ENCODE measurements around the gene KIR2DL1.
"Not testable (repeated sequence)": the region's sequence is repeated elsewhere in the genome, so short reads cannot be mapped to it uniquely, and the experiment has no call there.

Gene KIR2DL1

GRCh38 chr19:54806516-54806838, 36.9 kb downstream of the KIR2DL1 start:
- TF ChIP-seq CTCF (IDR thresholded peaks at IDR 0.05; ENCODE audit: low read length), result no peak
- Histone ChIP-seq H3K9me3 (replicated peaks; ENCODE audit: insufficient read depth, low read length) (no peaks in the 10 kb centered on the region), H3K27ac (ENCODE audit: low read length) (no peak overlapping the region), H3K79me2 (ENCODE audit: low read length) (no peaks in the 10 kb centered on the region), H2AFZ (ENCODE audit: low read length) (no peak overlapping the region), H3K4me1 (ENCODE audit: low read length) (no peaks in the 10 kb centered on the region), H3K27me3 (replicated peaks; ENCODE audit: insufficient read depth, low read length) (no peaks in the 10 kb centered on the region; the same call in 1 of the 2 replicates), H4K20me1 (ENCODE audit: insufficient read depth, low read length) (no peaks in the 10 kb centered on the region), H3F3A (ENCODE audit: insufficient read depth, low read length) (no peaks in the 10 kb centered on the region), H3K4me3 (ENCODE audit: low read length) (no peak overlapping the region), H3K4me2 (ENCODE audit: low read depth, low read length) (no peak overlapping the region), H3K9me2 (replicated peaks; ENCODE audit: insufficient read depth, low read length) (no peaks in the 10 kb centered on the region), H3K36me3 (replicated peaks; ENCODE audit: insufficient read depth, low read length) (no peaks in the 10 kb centered on the region), H3K9ac (ENCODE audit: low read length) (no peak overlapping the region)
- no peak for DNase-seq

GRCh38 chr19:54814571-54814970, 45.0 kb downstream of the KIR2DL1 start:
- H3K27ac ChIP-seq (ENCODE audit: low read length); H3K9me2 ChIP-seq (replicated peaks; ENCODE audit: insufficient read depth, low read length); H2AFZ ChIP-seq (ENCODE audit: low read length); H3K9ac ChIP-seq (ENCODE audit: low read length); H3K36me3 ChIP-seq (replicated peaks; ENCODE audit: insufficient read depth, low read length); H3K4me3 ChIP-seq (ENCODE audit: low read length); H3K4me2 ChIP-seq (ENCODE audit: low read depth, low read length); H3F3A ChIP-seq (ENCODE audit: insufficient read depth, low read length); H3K27me3 ChIP-seq (replicated peaks; ENCODE audit: insufficient read depth, low read length); H3K4me1 ChIP-seq (ENCODE audit: low read length); H3K79me2 ChIP-seq (ENCODE audit: low read length); H3K9me3 ChIP-seq (replicated peaks; ENCODE audit: insufficient read depth, low read length); DNase-seq; H4K20me1 ChIP-seq (ENCODE audit: insufficient read depth, low read length): not testable (repeated sequence)

GRCh38 chr19:54816251-54816650, 46.7 kb downstream of the KIR2DL1 start, which contains the start of gene KIR3DL1:
Gene KIR3DL1 (plus strand): TSS chr19:54816468.
- not testable (repeated sequence) for H2AFZ ChIP-seq (ENCODE audit: low read length); H3K9ac ChIP-seq (ENCODE audit: low read length); H3K4me3 ChIP-seq (ENCODE audit: low read length); H3K9me3 ChIP-seq (replicated peaks; ENCODE audit: insufficient read depth, low read length); H3K27ac ChIP-seq (ENCODE audit: low read length); H3K27me3 ChIP-seq (replicated peaks; ENCODE audit: insufficient read depth, low read length); H3K9me2 ChIP-seq (replicated peaks; ENCODE audit: insufficient read depth, low read length); DNase-seq; H3K79me2 ChIP-seq (ENCODE audit: low read length); H3K36me3 ChIP-seq (replicated peaks; ENCODE audit: insufficient read depth, low read length); H4K20me1 ChIP-seq (ENCODE audit: insufficient read depth, low read length); H3K4me2 ChIP-seq (ENCODE audit: low read depth, low read length); H3K4me1 ChIP-seq (ENCODE audit: low read length); H3F3A ChIP-seq (ENCODE audit: insufficient read depth, low read length)

GRCh38 chr19:54817670-54818536, 48.3 kb downstream of the KIR2DL1 start:
- Histone ChIP-seq H3K4me2 (ENCODE audit: low read depth, low read length) (no peak overlapping the region), H3K27me3 (replicated peaks; ENCODE audit: insufficient read depth, low read length) (no peaks in the 10 kb centered on the region), H4K20me1 (ENCODE audit: insufficient read depth, low read length) (no peaks in the 10 kb centered on the region), H3K9me3 (replicated peaks; ENCODE audit: insufficient read depth, low read length) (no peaks in the 10 kb centered on the region), H3K9ac (ENCODE audit: low read length) (no peak overlapping the region), H3K79me2 (ENCODE audit: low read length) (no peaks in the 10 kb centered on the region), H3K9me2 (replicated peaks; ENCODE audit: insufficient read depth, low read length) (no peaks in the 10 kb centered on the region), H3K4me3 (ENCODE audit: low read length) (no peak overlapping the region), H3F3A (ENCODE audit: insufficient read depth, low read length) (no peaks in the 10 kb centered on the region), H3K27ac (ENCODE audit: low read length) (no peak overlapping the region), H3K36me3 (replicated peaks; ENCODE audit: insufficient read depth, low read length) (no peaks in the 10 kb centered on the region), H2AFZ (ENCODE audit: low read length) (no peak overlapping the region), H3K4me1 (ENCODE audit: low read length) (no peaks in the 10 kb centered on the region)
- no peak for TF ChIP-seq CTCF (IDR thresholded peaks at IDR 0.05; ENCODE audit: low read length)
- DNase-seq, result no peak

- H3K9me3 ChIP-seq (replicated peaks; ENCODE audit: insufficient read depth, low read length); H2AFZ ChIP-seq (ENCODE audit: low read length); H3K4me2 ChIP-seq (ENCODE audit: low read depth, low read length); DNase-seq; H3K27me3 ChIP-seq (replicated peaks; ENCODE audit: insufficient read depth, low read length); H3K36me3 ChIP-seq (replicated peaks; ENCODE audit: insufficient read depth, low read length); H3K79me2 ChIP-seq (ENCODE audit: low read length); H3K27ac ChIP-seq (ENCODE audit: low read length); H3F3A ChIP-seq (ENCODE audit: insufficient read depth, low read length); H3K9ac ChIP-seq (ENCODE audit: low read length); H4K20me1 ChIP-seq (ENCODE audit: insufficient read depth, low read length); H3K4me3 ChIP-seq (ENCODE audit: low read length); H3K9me2 ChIP-seq (replicated peaks; ENCODE audit: insufficient read depth, low read length); H3K4me1 ChIP-seq (ENCODE audit: low read length): not testable (repeated sequence)
These were observed 54.8 kb downstream of the KIR2DL1 start for GRCh38 chr19:54824416-54824815.

GRCh38 chr19:54825326-54825725, 55.7 kb downstream of the KIR2DL1 start:
- not testable (repeated sequence) for H4K20me1 ChIP-seq (ENCODE audit: insufficient read depth, low read length); H3K36me3 ChIP-seq (replicated peaks; ENCODE audit: insufficient read depth, low read length); H2AFZ ChIP-seq (ENCODE audit: low read length); DNase-seq; H3K27me3 ChIP-seq (replicated peaks; ENCODE audit: insufficient read depth, low read length); H3K4me2 ChIP-seq (ENCODE audit: low read depth, low read length); H3K4me1 ChIP-seq (ENCODE audit: low read length); H3K9ac ChIP-seq (ENCODE audit: low read length); H3K27ac ChIP-seq (ENCODE audit: low read length); H3K79me2 ChIP-seq (ENCODE audit: low read length); H3K4me3 ChIP-seq (ENCODE audit: low read length); H3K9me2 ChIP-seq (replicated peaks; ENCODE audit: insufficient read depth, low read length); H3F3A ChIP-seq (ENCODE audit: insufficient read depth, low read length); H3K9me3 ChIP-seq (replicated peaks; ENCODE audit: insufficient read depth, low read length)

GRCh38 chr19:54828064-54828463, 58.5 kb downstream of the KIR2DL1 start:
- H3K27me3 ChIP-seq (replicated peaks; ENCODE audit: insufficient read depth, low read length); H3K4me3 ChIP-seq (ENCODE audit: low read length); H3K27ac ChIP-seq (ENCODE audit: low read length); H3K9me2 ChIP-seq (replicated peaks; ENCODE audit: insufficient read depth, low read length); DNase-seq; H3K9me3 ChIP-seq (replicated peaks; ENCODE audit: insufficient read depth, low read length); H3K36me3 ChIP-seq (replicated peaks; ENCODE audit: insufficient read depth, low read length); H2AFZ ChIP-seq (ENCODE audit: low read length); H3K4me2 ChIP-seq (ENCODE audit: low read depth, low read length); H4K20me1 ChIP-seq (ENCODE audit: insufficient read depth, low read length); H3F3A ChIP-seq (ENCODE audit: insufficient read depth, low read length); H3K79me2 ChIP-seq (ENCODE audit: low read length); H3K4me1 ChIP-seq (ENCODE audit: low read length); H3K9ac ChIP-seq (ENCODE audit: low read length): not testable (repeated sequence)
